SK-N-SH (cell line): Measurements from ENCODE around the gene FOXA1. TPM values are rescaled to one million over a fixed set of nuclear protein-coding genes. Genes with fewer than 3 reads are reported as not detected.

Source experiments
- CTCF ChIA-PET: fragments of 300-600, 350-600 bp; formaldehyde crosslinking; extraction: SDS; loops from one replicate; lab custom pipeline; 2021; lab: Yijun Ruan, JAX
- POLR2A ChIA-PET: fragments of 350-600 bp; sonication (Branson Sonifier 250); formaldehyde crosslinking; extraction: SDS; loops from one replicate; lab custom pipeline; 2020; ENCODE audit warnings: antibody characterized with exemption, inconsistent platforms; lab: Yijun Ruan, JAX
- DNase-seq: peaks from one replicate; pipeline ENCODE4 v3.0.0; 2012
- H2AFZ ChIP-seq: fragments of 200-600 bp; sonication (generic); 2 replicates; pipeline ENCODE4 v1.8.1; 2016; ENCODE audit warnings: antibody characterized with exemption, mild to moderate bottlenecking, low read depth
- H3F3A ChIP-seq: fragments of 200-600 bp; sonication (generic); replicated peaks from 2 replicates; pipeline ENCODE3; 2016; ENCODE audit warnings: antibody characterized with exemption, mild to moderate bottlenecking; ENCODE audit not compliant: insufficient read depth
- H3K27ac ChIP-seq, 2 experiments: fragments of 200-500 bp in 1 of 2; fragments of 200-600 bp in 1 of 2; sonication (Bioruptor generic) in 1 of 2; sonication (generic), shearing (Covaris generic) in 1 of 2; 2 replicates each; pipeline versions ENCODE4 v1.5.1 to v1.6.1; 2014 to 2016; ENCODE audit warnings: low read depth in 2 of 2, inconsistent platforms in 1 of 2, low read length in 1 of 2, mild to moderate bottlenecking in 1 of 2, mixed read lengths in 1 of 2
- H3K27me3 ChIP-seq: fragments of 200-600 bp; sonication (generic), shearing (Covaris generic); 2 replicates; pipeline ENCODE4 v1.6.1; 2016; ENCODE audit warnings: mixed run types; ENCODE audit not compliant: insufficient read depth
- H3K36me3 ChIP-seq, 2 experiments: fragments of 200-500 bp in 1 of 2; fragments of 200-600 bp in 1 of 2; sonication (Bioruptor generic) in 1 of 2; sonication (generic) in 1 of 2; replicated peaks in 1 of 2; 2 replicates each; pipeline versions ENCODE3 to v1.5.1; 2014 to 2016; ENCODE audit warnings: low read length in 1 of 2, mild to moderate bottlenecking in 1 of 2; ENCODE audit not compliant: insufficient read depth in 2 of 2, control insufficient read depth in 1 of 2
- H3K4me1 ChIP-seq, 2 experiments: fragments of 200-500 bp in 1 of 2; fragments of 200-600 bp in 1 of 2; sonication (Bioruptor generic) in 1 of 2; sonication (generic), shearing (Covaris generic) in 1 of 2; 2 replicates each; pipeline versions ENCODE4 v1.5.1 to v1.6.1; 2014 to 2016; ENCODE audit warnings: low read depth in 1 of 2, low read length in 1 of 2, mixed run types in 1 of 2; ENCODE audit not compliant: insufficient read depth in 2 of 2, control insufficient read depth in 1 of 2
- H3K4me2 ChIP-seq: fragments of 200-600 bp; sonication (generic), shearing (Covaris generic); 2 replicates; pipeline ENCODE4 v1.6.1; 2017; ENCODE audit warnings: mixed run types
- H3K4me3 ChIP-seq, 2 experiments: fragments of 200-500 bp in 1 of 2; fragments of 200-600 bp in 1 of 2; sonication (Bioruptor generic) in 1 of 2; sonication (generic), shearing (Covaris generic) in 1 of 2; 2 replicates each; pipeline versions ENCODE4 v1.5.1 to v1.8.1; 2014 to 2016; ENCODE audit warnings: low read depth in 2 of 2, inconsistent platforms in 1 of 2, low read length in 1 of 2, mild to moderate bottlenecking in 1 of 2, mixed read lengths in 1 of 2, moderate library complexity in 1 of 2
- H3K79me2 ChIP-seq: fragments of 200-600 bp; sonication (generic); 2 replicates; pipeline ENCODE4 v1.8.1; 2017; ENCODE audit warnings: mild to moderate bottlenecking; ENCODE audit not compliant: insufficient read depth
- H3K9ac ChIP-seq: fragments of 200-600 bp; sonication (generic); 2 replicates; pipeline ENCODE4 v1.6.1; 2017; ENCODE audit warnings: mixed run types
- H3K9me2 ChIP-seq: fragments of 200-600 bp; sonication (generic); 2 replicates; pipeline ENCODE4 v1.6.1; 2017; ENCODE audit warnings: mixed run types
- H3K9me3 ChIP-seq: fragments of 200-600 bp; sonication (generic); 2 replicates; pipeline ENCODE4 v1.6.1; 2017; ENCODE audit warnings: mixed run types, mild to moderate bottlenecking, moderate library complexity
- H4K20me1 ChIP-seq: fragments of 200-600 bp; sonication (generic); 2 replicates; pipeline ENCODE4 v1.6.1; 2017; ENCODE audit warnings: mild to moderate bottlenecking, mixed run types; ENCODE audit not compliant: insufficient read depth
- EZH2phosphoT487 ChIP-seq: fragments of 200-600 bp; sonication (generic); IDR thresholded peaks from 2 replicates; pipeline ENCODE4 v1.6.1; 2017; ENCODE audit warnings: low read depth, mixed run types, mild to moderate bottlenecking, antibody characterized with exemption, moderate library complexity, borderline replicate concordance
- FOXM1 ChIP-seq: IDR thresholded peaks from 2 replicates; pipeline ENCODE4 v1.4.0; 2012; ENCODE audit warnings: low read depth, mild to moderate bottlenecking
- MAX ChIP-seq: IDR thresholded peaks from 2 replicates; pipeline ENCODE4 v1.4.0; 2012; ENCODE audit warnings: low read depth
- NFIC ChIP-seq: IDR thresholded peaks from 2 replicates; pipeline ENCODE4 v1.4.0; 2012; ENCODE audit warnings: borderline replicate concordance
- POLR2AphosphoS5 ChIP-seq: IDR thresholded peaks from 2 replicates; pipeline ENCODE4 v1.6.1; 2012; ENCODE audit warnings: low read depth, low read length
- RAD21 ChIP-seq: IDR thresholded peaks from 2 replicates; pipeline ENCODE4 v1.6.1; 2012; ENCODE audit warnings: mild to moderate bottlenecking, low read length
- REST ChIP-seq: IDR thresholded peaks from 2 replicates; pipeline ENCODE4 v1.6.1; 2012; ENCODE audit warnings: mild to moderate bottlenecking, low read depth, low read length, moderate library complexity
- RFX5 ChIP-seq: IDR thresholded peaks from 2 replicates; pipeline ENCODE4 v1.6.1; 2012; ENCODE audit warnings: mild to moderate bottlenecking, improper control_type of control experiment, low read length
- RXRA ChIP-seq: IDR thresholded peaks from 2 replicates; pipeline ENCODE4 v1.4.0; 2012; ENCODE audit warnings: low read depth, mild to moderate bottlenecking, borderline replicate concordance
- USF2 ChIP-seq: fragments of 150-350 bp; IDR thresholded peaks from 2 replicates; pipeline ENCODE4 v1.6.1; 2017; ENCODE audit warnings: antibody characterized with exemption, low read length, low read depth, borderline replicate concordance
- ZBTB33 ChIP-seq: IDR thresholded peaks from 2 replicates; pipeline ENCODE4 v1.4.0; 2012; ENCODE audit warnings: low read depth, borderline replicate concordance
- WGBS: methylation state at CpG from one replicate; pipeline ENCODE4 v1.1.6; 2017; ENCODE audit warnings: low lambda C conversion rate; 5-methylcytosine and 5-hydroxymethylcytosine counted together
- polyA plus RNA-seq, 3 experiments: library from polyadenylated mRNA; depleted of rRNA; stranded (reverse); fragments of >200 nt; gene quantifications; 2 replicates each; pipeline ENCODE4 v1.2.3, GENCODE V29; 2012

The FOXA1 gene
- polyA plus RNA-seq, 1 of the 3 experiments (the other 2 are of a cell fraction), result not detected

- Histone ChIP-seq H4K20me1 (no peaks in the 10 kb centered on the region), H3K4me3 (no peak overlapping the region)
Measured at GRCh38 chr14:37608649-37609048, 13.6 kb upstream of the FOXA1 start.

GRCh38 chr14:37606678-37607077, 11.6 kb upstream of the FOXA1 start:
- no peak overlapping the region for H3K27ac ChIP-seq
- no peak overlapping the region for H3K4me2 ChIP-seq
- DNase-seq, result no peak
- H3K9me2 ChIP-seq, result no peaks in the 10 kb centered on the region
- no peaks in the 10 kb centered on the region for H3K4me1 ChIP-seq
- no peaks in the 10 kb centered on the region for H4K20me1 ChIP-seq
- H3K27me3 ChIP-seq, result no peaks in the 10 kb centered on the region; the same call in 1 of the 2 replicates
- ChIA-PET CTCF (no interaction called here), POLR2A (no interaction called here)
- no peak overlapping the region for H3K4me3 ChIP-seq
- no peaks in the 10 kb centered on the region for H3K79me2 ChIP-seq
- H2AFZ ChIP-seq, result no peak overlapping the region
- no peaks in the 10 kb centered on the region for H3F3A ChIP-seq
- no peaks in the 10 kb centered on the region for H3K9me3 ChIP-seq
- no peaks in the 10 kb centered on the region for H3K36me3 ChIP-seq
- H3K9ac ChIP-seq, result no peak overlapping the region
- TF ChIP-seq EZH2phosphoT487 (no peak), RAD21 (no peak), ZBTB33 (no peak), MAX (no peak), POLR2AphosphoS5 (no peak), RFX5 (no peak), USF2 (no peak), FOXM1 (no peak), NFIC (no peak)

More at GRCh38 chr14:37608649-37609048, 13.6 kb upstream of the FOXA1 start:
- H3K79me2 ChIP-seq, result no peaks in the 10 kb centered on the region
- no peaks in the 10 kb centered on the region for H3K9me2 ChIP-seq
- no peak overlapping the region for H3K27ac ChIP-seq
- no peak for DNase-seq
- H3K4me2 ChIP-seq, result no peak overlapping the region
- no peaks in the 10 kb centered on the region for H3K36me3 ChIP-seq
- no peak overlapping the region for H2AFZ ChIP-seq
- WGBS, result 21% methylated on average over 3 of the region's 3 CpGs
- H3K27me3 ChIP-seq, result no peaks in the 10 kb centered on the region; the same call in 1 of the 2 replicates
- POLR2A ChIA-PET, result no interaction called here
- no peak overlapping the region for H3K9ac ChIP-seq
- TF ChIP-seq RAD21, result no peak
- TF ChIP-seq RXRA, result no peak
- no peak for TF ChIP-seq REST
- TF ChIP-seq ZBTB33, result no peak
- H3K9me3 ChIP-seq, result no peaks in the 10 kb centered on the region
- no peaks in the 10 kb centered on the region for H3F3A ChIP-seq
- H3K4me1 ChIP-seq, result no peaks in the 10 kb centered on the region
- CTCF ChIA-PET, result no interaction called here
